Immature natural killer cell (primary cell): ENCODE results near the gene CYP2B6. TPM values are rescaled to one million over a fixed set of nuclear protein-coding genes. Genes with fewer than 3 reads are reported as not detected.
"Not testable (repeated sequence)": the region's sequence is repeated elsewhere in the genome, so short reads cannot be mapped to it uniquely, and the experiment has no call there.

Experiments
- DNase-seq, 3 donors: peaks; one replicate each; pipeline ENCODE4 v3.0.0; 2022; ENCODE audit warnings: mixed read lengths in 1 of 3
- H3K27ac Mint-ChIP-seq, 6 donors: one replicate each; pipeline ENCODE4 v1.8.0; 2020; ENCODE audit warnings: mixed read lengths in 6 of 6, mild to moderate bottlenecking in 5 of 6, inconsistent platforms in 4 of 6, moderate library complexity in 3 of 6
- H3K27me3 Mint-ChIP-seq, 3 donors: one replicate each; pipeline ENCODE4 v1.8.0; 2020 to 2021; ENCODE audit warnings: low read depth in 3 of 3, mild to moderate bottlenecking in 3 of 3, mixed read lengths in 3 of 3, moderate library complexity in 3 of 3, inconsistent platforms in 1 of 3
- H3K36me3 Mint-ChIP-seq, 3 donors: one replicate each; pipeline ENCODE4 v1.8.0; 2020; ENCODE audit warnings: mixed read lengths in 3 of 3, inconsistent platforms in 2 of 3, mild to moderate bottlenecking in 2 of 3
- H3K4me1 Mint-ChIP-seq, 2 donors: one replicate each; pipeline ENCODE4 v1.8.0; 2020; ENCODE audit warnings: inconsistent platforms in 2 of 2, mild to moderate bottlenecking in 2 of 2, mixed read lengths in 2 of 2, moderate library complexity in 1 of 2
- H3K4me3 Mint-ChIP-seq, 5 donors: one replicate each; pipeline ENCODE4 v1.8.0; 2020; ENCODE audit warnings: mild to moderate bottlenecking in 5 of 5, mixed read lengths in 5 of 5, inconsistent platforms in 3 of 5, moderate library complexity in 3 of 5
- H3K9me3 Mint-ChIP-seq, 6 donors: one replicate each; pipeline ENCODE4 v1.8.0; 2020; ENCODE audit warnings: mild to moderate bottlenecking in 6 of 6, mixed read lengths in 6 of 6, inconsistent platforms in 4 of 6, moderate library complexity in 3 of 6
- polyA plus RNA-seq, 3 donors: library from polyadenylated mRNA; unstranded; fragments of 300-500 nt; fragmentation: Illumina TruSeq; gene quantifications; one replicate each; pipeline ENCODE4 v1.2.3, GENCODE V29; 2021

CYP2B6 gene
- polyA plus RNA-seq, 3 donors from 2014 or later = not detected

- Mint-ChIP-seq H3K9me3 (peaks cover 0 to 4% (median 0%) of the 10 kb centered on the region in 6 donors), H3K27ac (no peak overlapping the region)
Observed at GRCh38 chr19:41029524-41030432, 38.7 kb downstream of the CYP2B6 start.

DNA sequence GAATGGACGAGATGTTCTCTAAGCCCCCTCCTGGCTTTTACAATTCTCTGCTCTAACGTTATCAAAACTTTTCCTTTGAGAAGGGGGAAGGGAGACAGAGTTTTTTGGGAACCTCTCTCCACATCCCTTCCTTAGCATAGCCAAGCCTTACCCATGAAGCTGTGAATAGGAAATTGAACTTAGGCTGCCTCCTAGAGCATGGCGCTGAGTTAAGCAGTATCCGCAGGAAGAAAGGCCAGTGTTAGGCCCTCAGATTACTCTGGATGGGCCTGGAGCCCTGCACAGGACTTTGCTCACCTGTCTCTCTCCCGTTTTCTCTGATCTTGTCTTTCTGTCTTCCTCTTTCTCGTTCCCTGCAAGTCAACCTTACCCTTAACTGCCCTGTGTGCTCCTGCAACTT, 39.6 kb downstream of the CYP2B6 start:
- H3K4me3 Mint-ChIP-seq = no peak overlapping the region
- no peaks in the 10 kb centered on the region for H3K36me3 Mint-ChIP-seq
- H3K9me3 Mint-ChIP-seq = peaks cover 0 to 4% (median 0%) of the 10 kb centered on the region in 6 donors
- H3K27ac Mint-ChIP-seq = no peak overlapping the region
- H3K4me1 Mint-ChIP-seq = peaks cover 5 to 11% of the 10 kb centered on the region in 2 donors
- DNase-seq = no peak
- H3K27me3 Mint-ChIP-seq = peaks cover 3 to 10% (median 9%) of the 10 kb centered on the region in 3 donors

More at GRCh38 chr19:41029524-41030432, 38.7 kb downstream of the CYP2B6 start:
- no peak overlapping the region for H3K4me3 Mint-ChIP-seq
- DNase-seq = no peak
- peaks cover 5 to 7% (median 6%) of the 10 kb centered on the region in 3 donors for H3K27me3 Mint-ChIP-seq
- H3K36me3 Mint-ChIP-seq = no peaks in the 10 kb centered on the region
- H3K4me1 Mint-ChIP-seq = peaks cover 5 to 11% of the 10 kb centered on the region in 2 donors

GRCh38 chr19:41031916-41032315, 40.8 kb downstream of the CYP2B6 start:
- Mint-ChIP-seq H3K27ac (no peak overlapping the region), H3K27me3 (peaks cover 6 to 11% (median 10%) of the 10 kb centered on the region in 3 donors), H3K4me3 (peak overlapping the region in 1 of 5 donors; percentile 27), H3K4me1 (peaks cover 5 to 11% of the 10 kb centered on the region in 2 donors), H3K9me3 (peaks cover 0 to 4% (median 0%) of the 10 kb centered on the region in 6 donors), H3K36me3 (no peaks in the 10 kb centered on the region)
- DNase-seq = no peak

GRCh38 chr19:41033324-41033723, 42.2 kb downstream of the CYP2B6 start:
- Mint-ChIP-seq H3K27me3 (peaks cover 8 to 14% (median 10%) of the 10 kb centered on the region in 3 donors), H3K4me1 (peaks cover 5 to 11% of the 10 kb centered on the region in 2 donors)
- not testable (repeated sequence) for H3K9me3 Mint-ChIP-seq, DNase-seq, H3K36me3 Mint-ChIP-seq, H3K4me3 Mint-ChIP-seq, H3K27ac Mint-ChIP-seq

DNA sequence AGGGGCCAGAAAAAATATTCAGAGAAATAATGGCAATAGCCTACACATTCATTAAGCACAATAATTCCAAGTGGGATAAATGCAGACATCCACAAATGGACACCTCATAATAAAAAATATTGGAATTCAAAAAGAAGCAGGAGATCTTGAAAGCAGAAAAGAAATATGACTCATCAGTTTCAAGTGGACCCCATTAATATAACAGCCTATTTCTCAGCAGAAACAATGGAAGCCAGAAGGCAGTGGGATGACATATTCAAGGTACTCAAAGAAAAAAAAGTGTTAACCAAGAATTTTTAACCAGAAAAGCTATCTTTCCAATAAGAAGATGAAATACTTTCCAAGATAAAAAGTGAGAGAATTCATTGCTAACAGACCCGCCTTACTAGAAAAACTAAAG, 48.7 kb downstream of the CYP2B6 start:
- Mint-ChIP-seq H3K27ac (no peak overlapping the region), H3K36me3 (no peaks in the 10 kb centered on the region), H3K4me1 (no peaks in the 10 kb centered on the region), H3K27me3 (peaks cover 5 to 12% (median 7%) of the 10 kb centered on the region in 3 donors), H3K9me3 (peaks cover 0 to 2% (median 0%) of the 10 kb centered on the region in 6 donors), H3K4me3 (no peak overlapping the region)
- no peak for DNase-seq

DNA sequence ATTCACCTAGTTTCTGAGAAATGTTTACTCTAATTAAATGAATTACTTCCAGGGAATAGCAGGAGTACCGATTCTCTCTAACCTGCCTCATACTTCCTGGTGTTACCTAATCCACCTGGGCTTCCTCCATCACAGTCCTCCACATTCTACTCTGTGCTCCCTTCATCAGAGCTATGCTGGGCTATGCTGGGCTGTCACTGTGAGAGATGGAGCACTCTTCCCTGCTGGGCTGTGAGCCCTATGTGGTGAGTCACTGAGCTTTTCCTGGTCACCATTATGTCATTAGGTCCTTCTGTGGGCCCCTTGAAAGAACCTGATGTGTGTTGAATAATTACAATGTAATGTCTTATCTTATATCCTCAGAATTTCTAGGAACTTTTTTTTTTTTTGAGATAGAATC, 54.0 kb downstream of the CYP2B6 start:
- not testable (repeated sequence) for H3K4me1 Mint-ChIP-seq, DNase-seq, H3K9me3 Mint-ChIP-seq, H3K4me3 Mint-ChIP-seq, H3K27me3 Mint-ChIP-seq, H3K36me3 Mint-ChIP-seq
- peak overlapping the region in 1 of 6 donors; percentile 28 for H3K27ac Mint-ChIP-seq

- DNase-seq = no peak
- no peak overlapping the region for H3K4me3 Mint-ChIP-seq
- no peaks in the 10 kb centered on the region for H3K36me3 Mint-ChIP-seq
- H3K4me1 Mint-ChIP-seq = no peaks in the 10 kb centered on the region
- H3K27me3 Mint-ChIP-seq = peaks cover 6 to 13% (median 6%) of the 10 kb centered on the region in 3 donors
- H3K9me3 Mint-ChIP-seq = peaks cover 0 to 3% (median 0%) of the 10 kb centered on the region in 6 donors
- no peak overlapping the region for H3K27ac Mint-ChIP-seq
Observed at GRCh38 chr19:41050426-41050825, 59.3 kb downstream of the CYP2B6 start.

GRCh38 chr19:41052162-41052561, 61.1 kb downstream of the CYP2B6 start:
- not testable (repeated sequence) for DNase-seq, H3K4me3 Mint-ChIP-seq, H3K4me1 Mint-ChIP-seq, H3K27ac Mint-ChIP-seq, H3K9me3 Mint-ChIP-seq, H3K36me3 Mint-ChIP-seq
- peaks cover 6 to 23% (median 6%) of the 10 kb centered on the region in 3 donors for H3K27me3 Mint-ChIP-seq

GRCh38 chr19:41053331-41053730, 62.2 kb downstream of the CYP2B6 start:
- H3K27ac Mint-ChIP-seq, DNase-seq, H3K4me1 Mint-ChIP-seq, H3K4me3 Mint-ChIP-seq, H3K9me3 Mint-ChIP-seq, H3K36me3 Mint-ChIP-seq: not testable (repeated sequence)
- H3K27me3 Mint-ChIP-seq = peaks cover 5 to 20% (median 6%) of the 10 kb centered on the region in 3 donors

DNA sequence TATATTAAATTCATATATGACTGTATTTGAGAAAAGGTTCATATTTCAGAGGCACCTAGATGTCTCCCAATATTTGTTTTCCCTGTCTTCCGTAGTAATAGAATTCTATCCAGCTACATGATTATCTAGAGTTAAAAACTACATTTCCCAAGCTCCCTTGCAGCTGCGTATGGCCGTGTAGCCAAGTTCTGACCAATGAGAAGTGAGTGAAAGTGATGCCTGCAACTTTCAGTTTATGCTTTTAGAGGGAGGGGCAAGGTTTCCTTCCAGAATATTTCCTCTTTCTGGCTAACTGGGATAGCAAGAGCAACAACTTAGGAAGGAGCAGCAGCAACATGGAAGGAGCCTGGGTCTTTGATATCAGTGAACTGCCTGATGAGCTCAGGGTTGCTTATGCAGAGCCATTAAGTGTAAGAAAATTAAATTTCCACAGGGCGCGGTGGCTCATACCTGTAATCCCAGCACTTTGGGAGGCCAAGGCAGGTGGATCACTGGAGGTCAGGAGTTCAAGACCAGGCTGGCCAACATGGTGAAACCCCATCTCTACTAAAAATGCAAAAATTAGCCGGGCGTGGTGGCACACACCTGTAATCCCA, 74.0 kb downstream of the CYP2B6 start:
- Mint-ChIP-seq H3K4me1 (no peaks in the 10 kb centered on the region), H3K4me3 (peak overlapping the region in 1 of 5 donors; percentile 44), H3K36me3 (no peaks in the 10 kb centered on the region), H3K9me3 (no peaks in the 10 kb centered on the region), H3K27me3 (peaks cover 5 to 9% (median 7%) of the 10 kb centered on the region in 3 donors), H3K27ac (no peak overlapping the region)
- no peak for DNase-seq

Other genes with a start within 250 kb of the CYP2B6 start
- 1 to 10 TPM in 2 of 3 donors, not detected in 1; 3.1 to 6.2 TPM for gene ACTMAP, start 240.8 kb upstream of the CYP2B6 start, polyA plus RNA-seq
- gene SNRPA, start 240.1 kb upstream of the CYP2B6 start, polyA plus RNA-seq = 10 to 100 TPM; 28.9 to 78.7 (median 39.2) TPM
- gene MIA, start 215.8 kb upstream of the CYP2B6 start, polyA plus RNA-seq = not detected
- 100 to 1,000 TPM; 129 to 151 (median 150) TPM for gene RAB4B, start 213.0 kb upstream of the CYP2B6 start, polyA plus RNA-seq
- 100 to 1,000 TPM in 2 of 3 donors, 10 to 100 TPM in 1; 88.4 to 124 (median 101) TPM for gene EGLN2, start 192.1 kb upstream of the CYP2B6 start, polyA plus RNA-seq
- gene CYP2A6, start 140.8 kb upstream of the CYP2B6 start, polyA plus RNA-seq = under 1 TPM in 1 of 3 donors, not detected in 2; 0.48 TPM
- not detected for gene CYP2A7, start 109.1 kb upstream of the CYP2B6 start, polyA plus RNA-seq
- gene CYP2A13, start 97.2 kb downstream of the CYP2B6 start, polyA plus RNA-seq = not detected
- not detected for gene CYP2F1, start 123.2 kb downstream of the CYP2B6 start, polyA plus RNA-seq
- gene CYP2S1, start 201.9 kb downstream of the CYP2B6 start, polyA plus RNA-seq = 1 to 10 TPM in 1 of 3 donors, under 1 TPM in 1, not detected in 1; 0.17 to 1.4 TPM
- gene AXL, start 227.9 kb downstream of the CYP2B6 start, polyA plus RNA-seq = 1 to 10 TPM in 1 of 3 donors, under 1 TPM in 2; 0.61 to 1.2 (median 0.97) TPM